SIG-M5 treated with dmso at 0.1 percent for 504 hours (cell line): ENCODE results near the gene NUP133.

Experiments
- DNase-seq: peaks from one replicate; lab custom pipeline; 2025; ENCODE audit not compliant: unreplicated experiment; lab: John Stamatoyannopoulos, UW

The NUP133 gene

GRCh38 chr1:229452956-229453801, 55.0 kb downstream of the NUP133 start:
- peak; percentile 21 for DNase-seq

- DNase-seq = no peak
Measured at GRCh38 chr1:229448845-229449244, 59.3 kb downstream of the NUP133 start.

- no peak for DNase-seq
Measured at GRCh38 chr1:229448354-229448753, 59.8 kb downstream of the NUP133 start.

- DNase-seq = no peak
Measured at GRCh38 chr1:229447809-229448252, 60.3 kb downstream of the NUP133 start.

GRCh38 chr1:229445828-229446227, 62.3 kb downstream of the NUP133 start:
- DNase-seq = no peak

- DNase-seq = no peak
Measured at GRCh38 chr1:229440851-229441537, 67.1 kb downstream of the NUP133 start.

GRCh38 chr1:229438021-229438420, 70.1 kb downstream of the NUP133 start:
- DNase-seq = no peak

GRCh38 chr1:229437443-229437842, 70.7 kb downstream of the NUP133 start:
- DNase-seq = no peak

- DNase-seq = no peak
Measured at GRCh38 chr1:229436201-229436600, 71.9 kb downstream of the NUP133 start.

- no peak for DNase-seq
Measured at GRCh38 chr1:229434641-229435051, 73.5 kb downstream of the NUP133 start.

GRCh38 chr1:229434005-229434640, 74.0 kb downstream of the NUP133 start, which contains the start of gene ACTA1:
ACTA1 (minus strand) TSS chr1:229434094; CDS start chr1:229433115, 979 bp downstream.
- DNase-seq = no peak

- no peak for DNase-seq
Measured at GRCh38 chr1:229433364-229434004, 74.7 kb downstream of the NUP133 start.

GRCh38 chr1:229432905-229433304, 75.2 kb downstream of the NUP133 start:
- no peak for DNase-seq

GRCh38 chr1:229432116-229432461, 76.1 kb downstream of the NUP133 start:
- no peak for DNase-seq

- DNase-seq = no peak
Measured at GRCh38 chr1:229431284-229432115, 76.6 kb downstream of the NUP133 start.

- peak; percentile 44 for DNase-seq
Measured at GRCh38 chr1:229430761-229431283, 77.3 kb downstream of the NUP133 start.

GRCh38 chr1:229428256-229428655, 79.9 kb downstream of the NUP133 start:
- no peak for DNase-seq

GRCh38 chr1:229427572-229427971, 80.6 kb downstream of the NUP133 start:
- no peak for DNase-seq

- DNase-seq = no peak
Measured at GRCh38 chr1:229425564-229426159, 82.5 kb downstream of the NUP133 start.

GRCh38 chr1:229420765-229421164, 87.4 kb downstream of the NUP133 start:
- DNase-seq = peak; percentile 17
